Neuronal stem cell (in vitro differentiated cells): ENCODE results near the gene AEN.

ENCODE experiments used
- DNase-seq: peaks from one replicate; pipeline ENCODE4 v3.0.0-alpha.2; 2013; ENCODE audit warnings: low spot score
- H2AFZ ChIP-seq: one replicate; pipeline ENCODE4 v1.6.1; 2013; ENCODE audit warnings: mild to moderate bottlenecking, low read length, inconsistent platforms
- H2AK5ac ChIP-seq: 2 replicates; pipeline ENCODE4 v1.6.1; 2013; ENCODE audit warnings: low read depth, mild to moderate bottlenecking, inconsistent platforms, low read length, moderate library complexity, mixed read lengths
- H2BK120ac ChIP-seq: 2 replicates; pipeline ENCODE4 v1.6.1; 2013; ENCODE audit warnings: low read depth, mild to moderate bottlenecking, inconsistent platforms, low read length, moderate library complexity, mixed read lengths
- H2BK12ac ChIP-seq: one replicate; pipeline ENCODE4 v1.6.1; 2013; ENCODE audit warnings: low read length, inconsistent platforms
- H2BK15ac ChIP-seq: 2 replicates; pipeline ENCODE4 v1.6.1; 2013; ENCODE audit warnings: mild to moderate bottlenecking, low read length, inconsistent platforms, mixed read lengths
- H2BK5ac ChIP-seq: one replicate; pipeline ENCODE4 v1.6.1; 2013; ENCODE audit warnings: inconsistent platforms, mild to moderate bottlenecking, low read length, moderate library complexity
- H3K14ac ChIP-seq: one replicate; pipeline ENCODE4 v1.6.1; 2013; ENCODE audit warnings: low read length, inconsistent platforms
- H3K18ac ChIP-seq: 2 replicates; pipeline ENCODE4 v1.6.1; 2013; ENCODE audit warnings: low read length, inconsistent platforms
- H3K23ac ChIP-seq: 2 replicates; pipeline ENCODE4 v1.6.1; 2013; ENCODE audit warnings: low read depth, mild to moderate bottlenecking, mixed read lengths, low read length, inconsistent platforms; ENCODE audit not compliant: poor library complexity
- H3K27ac ChIP-seq: replicated peaks from 3 replicates; pipeline ENCODE4 v1.5.1; 2013; ENCODE audit warnings: low read length, inconsistent platforms
- H3K27me3 ChIP-seq, 3 experiments: 2 replicates each; pipeline ENCODE4 v1.6.1; 2013; ENCODE audit warnings: low read length in 3 of 3, mild to moderate bottlenecking in 2 of 3, inconsistent platforms in 1 of 3, low read depth in 1 of 3, mixed read lengths in 1 of 3, moderate library complexity in 1 of 3; ENCODE audit not compliant: control insufficient read depth in 3 of 3, insufficient read depth in 3 of 3
- H3K36me3 ChIP-seq, 2 donors: replicated peaks in 1 of 2; 2 replicates each; pipeline ENCODE4 v1.6.1; 2013; ENCODE audit warnings: low read length in 2 of 2; ENCODE audit not compliant: control insufficient read depth in 2 of 2, insufficient read depth in 2 of 2
- H3K4ac ChIP-seq: 2 replicates; pipeline ENCODE4 v1.6.1; 2013; ENCODE audit warnings: inconsistent platforms, mild to moderate bottlenecking, low read length, moderate library complexity
- H3K4me1 ChIP-seq, 2 donors: 1 replicate in 1 of 2; 2 replicates in 1 of 2; pipeline ENCODE4 v1.6.1; 2013; ENCODE audit warnings: low read length in 2 of 2, low read depth in 1 of 2; ENCODE audit not compliant: control insufficient read depth in 2 of 2, insufficient read depth in 1 of 2
- H3K4me2 ChIP-seq: one replicate; pipeline ENCODE4 v1.6.1; 2013; ENCODE audit warnings: mild to moderate bottlenecking, low read length, inconsistent platforms; ENCODE audit not compliant: insufficient read depth, poor library complexity, severe bottlenecking
- H3K4me3 ChIP-seq, 2 donors: 2 replicates each; pipeline ENCODE4 v1.5.1; 2013; ENCODE audit warnings: low read length in 2 of 2, mild to moderate bottlenecking in 2 of 2, inconsistent platforms in 1 of 2, moderate library complexity in 1 of 2
- H3K79me1 ChIP-seq: one replicate; pipeline ENCODE4 v1.6.1; 2013; ENCODE audit warnings: low read depth, mild to moderate bottlenecking, inconsistent platforms, low read length, moderate library complexity
- H3K9ac ChIP-seq: one replicate; pipeline ENCODE4 v1.6.1; 2013; ENCODE audit warnings: mild to moderate bottlenecking, low read depth, low read length, inconsistent platforms; ENCODE audit not compliant: poor library complexity
- H3K9me3 ChIP-seq, 2 donors: replicated peaks in 1 of 2; 2 replicates each; pipeline versions ENCODE3 to v1.6.1; 2013; ENCODE audit warnings: low read length in 2 of 2, mild to moderate bottlenecking in 2 of 2, inconsistent platforms in 1 of 2, low read depth in 1 of 2, mixed read lengths in 1 of 2, moderate library complexity in 1 of 2; ENCODE audit not compliant: control insufficient read depth in 2 of 2, insufficient read depth in 1 of 2
- H4K8ac ChIP-seq: one replicate; pipeline ENCODE4 v1.6.1; 2013; ENCODE audit warnings: low read depth, mild to moderate bottlenecking, inconsistent platforms, low read length, moderate library complexity
- H4K91ac ChIP-seq: one replicate; pipeline ENCODE4 v1.6.1; 2013; ENCODE audit warnings: low read length, low read depth, mild to moderate bottlenecking, inconsistent platforms; ENCODE audit not compliant: poor library complexity
- WGBS, 2 donors: extraction: QIAGEN DNeasy Blood & Tissue Kit; methylation state at CpG; one replicate each; pipeline ENCODE4 v1.1.7; 2013; ENCODE audit warnings: missing lambda C conversion rate in 2 of 2, mixed read lengths in 1 of 2; ENCODE audit not compliant: insufficient read length in 2 of 2, insufficient replicate concordance in 1 of 2; ENCODE audit errors: extremely low coverage in 2 of 2; 5-methylcytosine and 5-hydroxymethylcytosine counted together

The AEN gene

DNA sequence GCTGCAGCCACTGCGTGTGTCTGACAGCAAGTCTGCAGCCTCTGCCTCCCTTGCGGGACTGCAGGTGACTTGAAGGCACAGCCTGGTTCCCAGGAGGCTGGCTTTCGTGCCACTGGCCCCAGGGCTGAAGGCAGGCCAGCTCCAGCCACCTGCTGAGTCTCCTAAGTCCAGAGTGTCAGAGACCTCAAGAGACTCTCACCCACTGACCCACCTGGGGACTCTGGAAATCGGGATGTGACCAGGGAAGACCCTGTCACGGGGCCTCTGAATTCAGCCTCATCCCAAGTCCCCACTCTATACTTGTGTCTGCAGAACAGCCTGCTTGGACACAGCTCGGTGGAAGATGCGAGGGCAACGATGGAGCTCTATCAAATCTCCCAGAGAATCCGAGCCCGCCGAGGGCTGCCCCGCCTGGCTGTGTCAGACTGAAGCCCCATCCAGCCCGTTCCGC lies 34.0 kb downstream of the AEN start:
- WGBS, 2 donors, result no CpG with 5 or more reads among the region's 14 CpGs
- Histone ChIP-seq H2AFZ (no peak overlapping the region), H3K4me3 (no peak overlapping the region), H3K14ac (no peak overlapping the region), H3K23ac (no peak overlapping the region), H3K4ac (no peak overlapping the region), H3K18ac (peak overlapping the region; percentile 4), H3K36me3 (no peaks in the 10 kb centered on the region), H2BK12ac (no peak overlapping the region), H2AK5ac (no peak overlapping the region), H3K4me1 (peaks cover 0 to 6% of the 10 kb centered on the region in 2 donors), H3K4me2 (no peak overlapping the region), H3K9ac (no peak overlapping the region), H4K91ac (no peak overlapping the region), H4K8ac (no peak overlapping the region), H2BK15ac (peak overlapping the region; percentile 1), H2BK120ac (no peak overlapping the region), H3K79me1 (no peaks in the 10 kb centered on the region), H3K9me3 (no peaks in the 10 kb centered on the region), H3K27ac (no peak overlapping the region), H2BK5ac (no peak overlapping the region), H3K27me3 (peaks cover 0 to 13% (median 0%) of the 10 kb centered on the region in 3 experiments)
- no peak for DNase-seq

DNA sequence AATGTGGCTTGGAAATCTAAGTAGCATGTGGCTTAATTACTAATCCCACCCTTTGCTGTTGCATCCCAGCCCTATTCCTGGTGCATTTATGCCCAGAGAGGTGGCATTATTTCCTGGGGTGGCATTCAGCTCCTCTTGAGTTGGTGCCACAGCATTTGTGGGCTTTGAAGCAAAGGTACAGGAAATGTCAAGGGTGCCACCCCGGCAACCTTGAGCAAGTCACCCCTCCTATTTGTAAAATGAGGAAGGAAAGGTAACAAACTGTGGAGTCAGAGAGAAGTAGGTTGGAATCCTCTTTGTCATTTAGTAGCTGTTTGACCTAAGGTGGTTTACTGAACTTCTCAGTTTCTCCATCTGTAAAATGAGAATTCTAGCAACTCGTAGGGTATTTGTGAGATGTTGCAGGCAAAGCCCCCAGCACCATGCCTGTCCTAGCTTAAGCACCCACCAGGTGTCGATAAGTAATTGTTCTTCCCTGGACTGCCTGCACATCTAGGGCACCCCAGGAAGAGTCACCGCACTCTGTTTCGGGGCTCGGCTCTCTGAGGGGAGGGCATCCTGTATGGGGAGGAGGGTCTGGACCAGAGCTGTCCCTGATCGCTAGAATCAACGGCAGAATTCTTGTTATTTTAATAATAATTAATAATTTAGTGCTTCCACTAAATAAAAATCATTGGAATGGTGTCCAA lies 34.8 kb downstream of the AEN start:
- H3K4me1 ChIP-seq, result peaks cover 0 to 6% of the 10 kb centered on the region in 2 donors
- WGBS, 2 donors, result no CpG with 5 or more reads among the region's 8 CpGs

GRCh38 chr15:88656760-88657221 lies 35.7 kb downstream of the AEN start:
- no peak overlapping the region for H3K4me3 ChIP-seq
- H4K8ac ChIP-seq, result peak overlapping the region; percentile 17
- no peak overlapping the region for H3K27ac ChIP-seq
- no peak overlapping the region for H3K9ac ChIP-seq
- peaks cover 0 to 13% (median 0%) of the 10 kb centered on the region in 3 experiments for H3K27me3 ChIP-seq
- no CpG with 5 or more reads among the region's 10 CpGs for WGBS, 2 donors
- H3K14ac ChIP-seq, result no peak overlapping the region
- H3K79me1 ChIP-seq, result no peaks in the 10 kb centered on the region
- H3K9me3 ChIP-seq, result no peaks in the 10 kb centered on the region
- H4K91ac ChIP-seq, result no peak overlapping the region
- H3K4me1 ChIP-seq, result peaks cover 0 to 6% of the 10 kb centered on the region in 2 donors
- H2BK15ac ChIP-seq, result no peak overlapping the region
- H2AK5ac ChIP-seq, result peak overlapping the region; percentile 88
- H3K23ac ChIP-seq, result peak overlapping the region; percentile 80
- H3K36me3 ChIP-seq, result no peaks in the 10 kb centered on the region
- DNase-seq, result no peak
- no peak overlapping the region for H2BK5ac ChIP-seq
- H2AFZ ChIP-seq, result no peak overlapping the region
- no peak overlapping the region for H2BK12ac ChIP-seq
- H3K4ac ChIP-seq, result no peak overlapping the region
- peak overlapping the region; percentile 16 for H2BK120ac ChIP-seq
- peak overlapping the region; percentile 89 for H3K18ac ChIP-seq
- H3K4me2 ChIP-seq, result no peak overlapping the region

More for the DNA sequence above, 34.8 kb downstream of the AEN start:
- Histone ChIP-seq H2BK12ac (no peak overlapping the region), H3K9ac (no peak overlapping the region), H3K36me3 (no peaks in the 10 kb centered on the region), H3K9me3 (no peaks in the 10 kb centered on the region), H2AK5ac (no peak overlapping the region), H3K27me3 (peaks cover 0 to 13% (median 0%) of the 10 kb centered on the region in 3 experiments), H3K14ac (no peak overlapping the region), H4K8ac (no peak overlapping the region), H2AFZ (no peak overlapping the region), H2BK120ac (no peak overlapping the region), H3K4me2 (no peak overlapping the region), H2BK5ac (no peak overlapping the region), H3K27ac (no peak overlapping the region), H4K91ac (no peak overlapping the region), H3K4ac (no peak overlapping the region), H2BK15ac (no peak overlapping the region), H3K23ac (no peak overlapping the region), H3K18ac (no peak overlapping the region), H3K79me1 (no peaks in the 10 kb centered on the region), H3K4me3 (no peak overlapping the region)
- DNase-seq, result no peak

- Histone ChIP-seq H3K14ac (no peak overlapping the region), H3K4me2 (no peak overlapping the region), H2BK12ac (no peak overlapping the region), H4K91ac (no peak overlapping the region), H2BK120ac (no peak overlapping the region), H3K36me3 (no peaks in the 10 kb centered on the region), H3K79me1 (no peaks in the 10 kb centered on the region), H2AK5ac (peak overlapping the region; percentile 88), H3K4me3 (no peak overlapping the region), H3K4me1 (peaks cover 0 to 5% of the 10 kb centered on the region in 2 donors), H2BK15ac (no peak overlapping the region), H2BK5ac (no peak overlapping the region), H4K8ac (no peak overlapping the region), H3K4ac (no peak overlapping the region), H2AFZ (no peak overlapping the region), H3K9ac (no peak overlapping the region), H3K27ac (no peak overlapping the region), H3K18ac (peak overlapping the region; percentile 65), H3K27me3 (peaks cover 0 to 13% (median 0%) of the 10 kb centered on the region in 3 experiments), H3K9me3 (peaks cover 0 to 2% of the 10 kb centered on the region in 2 donors), H3K23ac (peak overlapping the region; percentile 80)
- WGBS, 2 donors, result no CpG with 5 or more reads among the region's 13 CpGs
- peak; percentile 42 for DNase-seq
Measured at GRCh38 chr15:88657326-88658069, 36.4 kb downstream of the AEN start.
